Spinal cord (tissue), 10 donors: ENCODE results near the gene TESMIN. TPM values are rescaled to one million over a fixed set of nuclear protein-coding genes. Genes with fewer than 3 reads are reported as not detected.

Source experiments
- DNase-seq, 6 donors: peaks; one replicate each; pipeline versions ENCODE4 v3.0.0 to v3.0.0-alpha.2; 2013 to 2015; ENCODE audit warnings: low spot score in 6 of 6, low read depth in 4 of 6
- H3K27ac ChIP-seq: one replicate; pipeline ENCODE4 v1.5.1; 2013; ENCODE audit warnings: low read depth, low read length, control low read depth
- H3K27me3 ChIP-seq: one replicate; pipeline ENCODE4 v1.6.1; 2013; ENCODE audit warnings: low read length; ENCODE audit not compliant: control insufficient read depth, insufficient read depth
- H3K36me3 ChIP-seq: one replicate; pipeline ENCODE4 v1.6.1; 2013; ENCODE audit warnings: low read length; ENCODE audit not compliant: control insufficient read depth, insufficient read depth
- H3K4me1 ChIP-seq: one replicate; pipeline ENCODE4 v1.6.1; 2013; ENCODE audit warnings: low read length; ENCODE audit not compliant: control insufficient read depth, insufficient read depth
- H3K4me3 ChIP-seq: one replicate; pipeline ENCODE4 v1.5.1; 2013; ENCODE audit warnings: low read depth, low read length, control low read depth
- H3K9me3 ChIP-seq: one replicate; pipeline ENCODE4 v1.6.1; 2013; ENCODE audit warnings: low read length; ENCODE audit not compliant: control insufficient read depth, insufficient read depth
- WGBS: methylation state at CpG from one replicate; pipeline ENCODE4 v1.1.5; 2013; ENCODE audit warnings: missing lambda C conversion rate; ENCODE audit not compliant: insufficient coverage; 5-methylcytosine and 5-hydroxymethylcytosine counted together
- polyA plus RNA-seq, 2 donors: library from polyadenylated mRNA; unstranded; fragments of 120-200 nt; gene quantifications; one replicate each; pipeline ENCODE4 v1.2.1, GENCODE V29; 2013; ENCODE audit not compliant: insufficient read length in 2 of 2
- total RNA-seq, 2 donors: library from RNA; depleted of rRNA in 1 of 2; stranded (reverse); fragments of 120-200 nt in 1 of 2; fragments of >200 nt in 1 of 2; gene quantifications; one replicate each; pipeline versions ENCODE4 v1.2.3 to v1.2.4, GENCODE V29; 2013 to 2014
- donor health status: healthy.

Gene TESMIN
- total and polyA plus RNA-seq, 4 donors = 1.5 to 8.8 (median 5.5) TPM

GRCh38 chr11:68680541-68681231 lies 70.6 kb downstream of the TESMIN start:
- no peak for DNase-seq
- Histone ChIP-seq H3K27ac (no peak overlapping the region), H3K36me3 (no peaks in the 10 kb centered on the region), H3K9me3 (no peaks in the 10 kb centered on the region), H3K27me3 (peaks cover 30% of the 10 kb centered on the region), H3K4me1 (peaks cover 24% of the 10 kb centered on the region), H3K4me3 (no peak overlapping the region)
- WGBS = 86% methylated on average over 16 of the region's 17 CpGs

DNA sequence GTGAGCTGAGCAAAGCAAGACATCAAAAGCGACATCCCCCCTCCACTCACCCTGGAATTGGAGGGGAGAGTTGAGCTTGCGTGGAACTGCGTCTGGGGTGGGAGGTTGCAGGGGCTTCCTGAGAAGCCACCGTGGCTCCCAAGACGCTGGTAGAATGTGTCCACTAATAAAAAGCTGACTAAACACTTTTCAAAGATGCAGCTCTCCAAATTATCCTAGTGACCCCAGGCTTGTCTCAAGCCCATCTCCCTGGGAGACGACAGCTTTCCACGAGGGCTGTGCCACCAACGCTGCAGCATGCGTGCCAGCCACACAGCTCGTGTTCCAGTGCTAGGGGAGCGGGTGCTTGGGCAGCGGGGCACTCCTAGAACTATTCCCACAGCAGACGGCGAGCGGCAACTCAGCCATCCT lies 73.3 kb downstream of the TESMIN start:
- no peak for DNase-seq
- peaks cover 5% of the 10 kb centered on the region for H3K27me3 ChIP-seq
- no peak overlapping the region for H3K4me3 ChIP-seq
- 53% methylated on average over 3 of the region's 15 CpGs for WGBS
- peaks cover 10% of the 10 kb centered on the region for H3K4me1 ChIP-seq
- peaks cover 4% of the 10 kb centered on the region for H3K9me3 ChIP-seq
- no peak overlapping the region for H3K27ac ChIP-seq
- H3K36me3 ChIP-seq = no peaks in the 10 kb centered on the region

- Histone ChIP-seq H3K4me3 (no peak overlapping the region), H3K27ac (no peak overlapping the region), H3K36me3 (no peaks in the 10 kb centered on the region), H3K27me3 (peaks cover 2% of the 10 kb centered on the region), H3K9me3 (peaks cover 4% of the 10 kb centered on the region), H3K4me1 (peaks cover 10% of the 10 kb centered on the region)
- no peak for DNase-seq
- WGBS = 33% methylated on average over 6 of the region's 6 CpGs
These were observed 73.9 kb downstream of the TESMIN start for GRCh38 chr11:68677432-68677831.

- H3K4me1 ChIP-seq = peaks cover 10% of the 10 kb centered on the region
- no peak for DNase-seq
- H3K36me3 ChIP-seq = no peaks in the 10 kb centered on the region
- H3K27ac ChIP-seq = no peak overlapping the region
- H3K9me3 ChIP-seq = peaks cover 4% of the 10 kb centered on the region
- no peaks in the 10 kb centered on the region for H3K27me3 ChIP-seq
- WGBS = 93% methylated on average over 13 of the region's 16 CpGs
- H3K4me3 ChIP-seq = no peak overlapping the region
These were observed 76.9 kb downstream of the TESMIN start for GRCh38 chr11:68674461-68674860.

- WGBS = 75% methylated on average over 9 of the region's 11 CpGs
- DNase-seq = no peak
- Histone ChIP-seq H3K4me1 (peaks cover 10% of the 10 kb centered on the region), H3K27me3 (no peaks in the 10 kb centered on the region), H3K27ac (no peak overlapping the region), H3K36me3 (no peaks in the 10 kb centered on the region), H3K4me3 (no peak overlapping the region), H3K9me3 (peaks cover 4% of the 10 kb centered on the region)
These were observed 77.3 kb downstream of the TESMIN start for GRCh38 chr11:68673991-68674390.

- H3K4me1 ChIP-seq = peaks cover 10% of the 10 kb centered on the region
- peaks cover 4% of the 10 kb centered on the region for H3K9me3 ChIP-seq
- H3K36me3 ChIP-seq = no peaks in the 10 kb centered on the region
- WGBS = no CpG with 5 or more reads among the region's 6 CpGs
- no peak overlapping the region for H3K4me3 ChIP-seq
- H3K27ac ChIP-seq = no peak overlapping the region
- no peaks in the 10 kb centered on the region for H3K27me3 ChIP-seq
- no peak for DNase-seq
These were observed 77.9 kb downstream of the TESMIN start for GRCh38 chr11:68673306-68673945.

- H3K4me1 ChIP-seq = no peaks in the 10 kb centered on the region
- no peak overlapping the region for H3K4me3 ChIP-seq
- no peak overlapping the region for H3K27ac ChIP-seq
- H3K27me3 ChIP-seq = no peaks in the 10 kb centered on the region
- H3K36me3 ChIP-seq = no peaks in the 10 kb centered on the region
- WGBS = 84% methylated on average over 33 of the region's 33 CpGs
- peaks cover 4% of the 10 kb centered on the region for H3K9me3 ChIP-seq
- DNase-seq = no peak
These were observed 80.9 kb downstream of the TESMIN start for GRCh38 chr11:68670208-68670992.

DNA sequence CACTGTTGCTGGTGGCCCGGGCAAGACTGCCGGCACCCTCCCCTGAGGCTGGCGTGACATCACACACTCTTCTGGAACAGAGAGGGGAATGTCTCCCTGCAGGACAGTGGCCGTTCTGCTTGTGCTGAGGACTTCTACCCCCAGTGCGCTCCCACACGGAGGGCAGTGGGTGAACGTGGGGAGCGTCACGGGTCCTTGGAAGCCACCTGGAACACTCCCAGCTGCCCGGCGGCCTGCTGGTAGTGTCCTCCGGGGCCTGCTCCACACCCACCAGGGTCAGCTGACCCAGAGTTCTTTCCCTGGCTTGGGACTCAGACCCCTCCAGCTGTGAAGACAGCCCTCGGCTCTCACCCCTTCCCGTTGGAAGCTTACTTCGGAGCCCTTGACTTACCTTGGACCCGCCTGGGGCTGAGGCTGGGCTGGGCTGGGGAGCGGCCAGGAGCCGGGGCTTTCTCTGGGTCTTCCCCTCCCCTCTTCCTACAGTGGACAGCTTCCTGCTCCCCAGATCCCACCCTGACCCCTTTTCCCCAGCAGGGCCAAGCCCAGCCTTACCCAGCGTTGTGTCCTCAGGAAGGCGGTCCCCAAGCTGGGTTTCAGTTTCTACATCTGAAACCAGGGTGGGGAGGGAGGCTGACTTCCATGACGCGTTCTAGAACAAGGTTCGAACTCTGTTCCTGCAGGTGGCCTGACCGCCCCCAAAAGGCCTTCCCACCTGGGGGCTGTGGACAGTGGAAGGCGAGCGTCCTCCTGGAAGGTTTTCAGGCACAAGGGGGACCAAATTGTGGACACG lies 81.8 kb downstream of the TESMIN start:
- peaks cover 4% of the 10 kb centered on the region for H3K9me3 ChIP-seq
- H3K27me3 ChIP-seq = no peaks in the 10 kb centered on the region
- DNase-seq = no peak
- H3K4me3 ChIP-seq = no peak overlapping the region
- no peaks in the 10 kb centered on the region for H3K36me3 ChIP-seq
- no peaks in the 10 kb centered on the region for H3K4me1 ChIP-seq
- 88% methylated on average over 27 of the region's 27 CpGs for WGBS
- no peak overlapping the region for H3K27ac ChIP-seq
